Type B pancreatic cell (in vitro differentiated cells): ENCODE results near the gene ITPR2. TPM values are rescaled to one million over a fixed set of nuclear protein-coding genes. Genes with fewer than 3 reads are reported as not detected.
"Not testable (repeated sequence)": the region's sequence is repeated elsewhere in the genome, so short reads cannot be mapped to it uniquely, and the experiment has no call there.

ENCODE experiments used
- DNase-seq: peaks from one replicate; pipeline ENCODE4 v3.0.0; 2021; ENCODE audit warnings: mixed read lengths; ENCODE audit not compliant: unreplicated experiment; ENCODE audit errors: extremely low spot score
- H3K27ac Mint-ChIP-seq: 2 replicates; pipeline ENCODE4 v1.8.0; 2021; ENCODE audit warnings: mild to moderate bottlenecking, mixed read lengths
- H3K27me3 Mint-ChIP-seq: 2 replicates; pipeline ENCODE4 v1.8.0; 2021; ENCODE audit warnings: mixed read lengths
- H3K36me3 Mint-ChIP-seq: 2 replicates; pipeline ENCODE4 v1.8.0; 2021; ENCODE audit warnings: mixed read lengths
- H3K4me1 Mint-ChIP-seq: one replicate; pipeline ENCODE4 v1.8.0; 2021; ENCODE audit warnings: mixed read lengths; ENCODE audit not compliant: unreplicated experiment
- H3K4me3 Mint-ChIP-seq: 2 replicates; pipeline ENCODE4 v1.8.0; 2021; ENCODE audit warnings: mild to moderate bottlenecking, mixed read lengths
- H3K9me3 Mint-ChIP-seq: 2 replicates; pipeline ENCODE4 v1.8.0; 2021; ENCODE audit warnings: mixed read lengths
- total RNA-seq: library from RNA; stranded (reverse); gene quantifications from 2 replicates; pipeline ENCODE4 v1.2.1, GENCODE V29; 2021; ENCODE audit warnings: low replicate concordance
- TF ChIP-seq, protein P1 (sequence below): fragments of 200-600 bp; sonication (generic); conservative IDR thresholded peaks from 2 replicates; pipeline ENCODE4 v1.5.0; 2021; ENCODE audit warnings: antibody characterized with exemption, mild to moderate bottlenecking

The ITPR2 gene
- total RNA-seq, 1 donor from 2014 or later, result 33.7 TPM

DNA sequence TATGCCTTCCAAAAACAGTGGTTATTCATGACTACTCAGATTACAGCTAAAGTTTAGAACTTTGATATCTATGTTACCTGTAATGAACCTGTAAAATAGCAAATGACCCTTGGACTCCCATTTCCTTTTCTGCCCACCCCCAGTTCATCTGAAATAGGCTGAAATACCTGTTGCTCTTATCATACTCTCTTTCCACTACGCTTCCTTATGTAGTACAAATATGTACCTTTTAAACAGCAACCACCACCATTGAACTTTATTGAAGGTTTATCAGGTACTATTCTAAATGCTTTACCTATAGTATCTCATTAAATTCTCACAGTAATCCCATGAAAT, 398.0 kb downstream of the ITPR2 start:
- Mint-ChIP-seq H3K4me3 (no peak overlapping the region), H3K27ac (no peak overlapping the region), H3K9me3 (no peaks in the 10 kb centered on the region), H3K27me3 (no peaks in the 10 kb centered on the region), H3K36me3 (peaks cover 19% of the 10 kb centered on the region), H3K4me1 (no peaks in the 10 kb centered on the region)
- no peak for DNase-seq
- TF ChIP-seq, protein P1, sequence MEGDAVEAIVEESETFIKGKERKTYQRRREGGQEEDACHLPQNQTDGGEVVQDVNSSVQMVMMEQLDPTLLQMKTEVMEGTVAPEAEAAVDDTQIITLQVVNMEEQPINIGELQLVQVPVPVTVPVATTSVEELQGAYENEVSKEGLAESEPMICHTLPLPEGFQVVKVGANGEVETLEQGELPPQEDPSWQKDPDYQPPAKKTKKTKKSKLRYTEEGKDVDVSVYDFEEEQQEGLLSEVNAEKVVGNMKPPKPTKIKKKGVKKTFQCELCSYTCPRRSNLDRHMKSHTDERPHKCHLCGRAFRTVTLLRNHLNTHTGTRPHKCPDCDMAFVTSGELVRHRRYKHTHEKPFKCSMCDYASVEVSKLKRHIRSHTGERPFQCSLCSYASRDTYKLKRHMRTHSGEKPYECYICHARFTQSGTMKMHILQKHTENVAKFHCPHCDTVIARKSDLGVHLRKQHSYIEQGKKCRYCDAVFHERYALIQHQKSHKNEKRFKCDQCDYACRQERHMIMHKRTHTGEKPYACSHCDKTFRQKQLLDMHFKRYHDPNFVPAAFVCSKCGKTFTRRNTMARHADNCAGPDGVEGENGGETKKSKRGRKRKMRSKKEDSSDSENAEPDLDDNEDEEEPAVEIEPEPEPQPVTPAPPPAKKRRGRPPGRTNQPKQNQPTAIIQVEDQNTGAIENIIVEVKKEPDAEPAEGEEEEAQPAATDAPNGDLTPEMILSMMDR, result no peak

DNA sequence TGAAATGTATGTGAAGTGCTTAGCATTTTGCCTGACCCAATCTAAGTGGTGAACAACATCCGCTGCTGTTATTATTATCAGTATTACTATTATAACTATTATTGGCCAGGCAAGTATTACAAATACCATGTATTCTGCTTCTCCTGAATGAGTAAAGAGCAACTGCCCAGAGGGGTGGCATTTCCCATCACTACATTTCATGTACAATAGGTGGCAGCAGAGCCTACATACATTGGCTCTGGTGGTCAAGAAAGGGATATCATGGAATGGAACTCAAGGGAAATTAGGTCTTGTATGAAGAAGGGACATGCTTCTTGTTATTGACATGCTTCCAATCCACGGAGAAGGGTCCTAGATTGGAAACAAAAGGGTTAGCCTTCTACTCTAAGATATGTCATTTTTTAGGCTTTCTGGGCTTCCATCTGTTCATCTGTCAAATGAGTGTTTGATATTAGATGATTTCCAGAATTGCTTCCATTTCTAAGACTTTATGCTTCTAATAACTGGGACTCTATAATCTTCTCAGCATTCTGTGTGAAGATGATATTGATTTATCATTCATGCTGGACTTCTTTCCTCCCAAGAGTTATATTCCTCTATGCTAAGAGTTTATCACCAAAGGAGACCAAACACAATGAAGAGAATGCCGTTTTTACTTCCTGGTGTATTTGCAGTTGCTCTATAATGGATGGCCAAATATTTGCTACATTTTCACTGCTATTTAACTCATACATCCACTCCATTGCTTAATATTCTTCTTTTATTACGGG, 398.5 kb downstream of the ITPR2 start:
- no peaks in the 10 kb centered on the region for H3K27me3 Mint-ChIP-seq
- H3K9me3 Mint-ChIP-seq, result no peaks in the 10 kb centered on the region
- DNase-seq, result no peak
- H3K4me1 Mint-ChIP-seq, result no peaks in the 10 kb centered on the region
- no peak overlapping the region for H3K4me3 Mint-ChIP-seq
- H3K36me3 Mint-ChIP-seq, result peaks cover 16% of the 10 kb centered on the region
- no peak overlapping the region for H3K27ac Mint-ChIP-seq
- TF ChIP-seq, protein P1, result peak; percentile 88

DNA sequence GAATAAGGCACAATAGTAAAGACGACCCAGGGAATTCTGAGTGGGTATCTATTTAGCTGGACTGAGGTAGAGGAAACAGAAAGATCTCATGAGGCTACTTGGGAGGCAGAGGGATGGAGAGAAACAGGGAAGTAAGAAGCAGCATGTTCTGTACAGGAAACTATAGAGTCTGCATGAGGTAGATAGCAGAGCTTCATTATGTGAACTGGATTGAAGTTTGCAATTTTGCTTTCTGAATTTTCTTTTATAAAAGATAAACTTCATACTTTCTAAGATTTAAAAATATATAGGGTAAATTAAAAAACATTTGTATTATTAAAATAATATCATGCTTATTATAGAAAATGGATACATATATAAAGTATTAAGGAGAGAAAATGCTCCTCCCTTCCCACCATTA, 399.3 kb downstream of the ITPR2 start:
- H3K4me3 Mint-ChIP-seq, H3K27ac Mint-ChIP-seq, H3K9me3 Mint-ChIP-seq, H3K27me3 Mint-ChIP-seq, DNase-seq, H3K4me1 Mint-ChIP-seq: not testable (repeated sequence)
- peaks cover 16% of the 10 kb centered on the region for H3K36me3 Mint-ChIP-seq

DNA sequence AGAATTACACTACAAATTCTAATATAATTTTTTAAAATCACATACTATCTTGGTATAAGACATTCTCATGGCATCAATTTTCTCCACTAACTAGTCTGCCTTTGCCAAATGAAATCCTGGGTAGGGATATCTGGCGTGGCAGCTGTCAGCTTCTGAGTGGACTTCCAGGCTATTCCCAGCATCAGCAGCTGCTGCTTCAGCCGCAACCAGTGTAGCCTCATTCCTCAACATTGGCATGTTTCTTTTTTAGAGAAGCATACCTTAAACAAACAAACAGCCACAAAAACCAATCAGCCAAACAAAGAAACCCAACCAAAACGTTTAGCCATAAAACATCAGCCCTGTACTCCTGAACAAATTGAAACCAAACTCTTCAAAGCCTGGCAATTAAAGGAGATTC, 401.8 kb downstream of the ITPR2 start:
- DNase-seq, result no peak
- TF ChIP-seq, protein P1, result no peak
- Mint-ChIP-seq H3K4me1 (no peaks in the 10 kb centered on the region), H3K27me3 (no peaks in the 10 kb centered on the region), H3K9me3 (no peaks in the 10 kb centered on the region), H3K4me3 (no peak overlapping the region), H3K36me3 (peaks cover 24% of the 10 kb centered on the region), H3K27ac (no peak overlapping the region)

DNA sequence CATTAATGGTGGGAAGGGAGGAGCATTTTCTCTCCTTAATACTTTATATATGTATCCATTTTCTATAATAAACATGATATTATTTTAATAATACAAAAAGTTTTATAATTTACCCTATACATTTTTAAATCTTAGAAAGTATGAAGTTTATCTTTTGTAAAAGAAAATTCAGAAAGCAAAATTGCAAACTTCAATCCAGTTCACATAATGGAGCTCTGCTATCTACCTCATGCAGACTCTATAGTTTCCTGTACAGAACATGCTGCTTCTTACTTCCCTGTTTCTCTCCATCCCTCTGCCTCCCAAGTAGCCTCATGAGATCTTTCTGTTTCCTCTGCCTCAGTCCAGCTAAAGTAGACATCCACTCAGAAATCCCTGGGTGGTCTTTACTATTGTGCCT, 402.4 kb downstream of the ITPR2 start:
- peaks cover 29% of the 10 kb centered on the region for H3K36me3 Mint-ChIP-seq
- H3K4me1 Mint-ChIP-seq, DNase-seq, H3K27me3 Mint-ChIP-seq, H3K27ac Mint-ChIP-seq, H3K9me3 Mint-ChIP-seq, H3K4me3 Mint-ChIP-seq: not testable (repeated sequence)

DNA sequence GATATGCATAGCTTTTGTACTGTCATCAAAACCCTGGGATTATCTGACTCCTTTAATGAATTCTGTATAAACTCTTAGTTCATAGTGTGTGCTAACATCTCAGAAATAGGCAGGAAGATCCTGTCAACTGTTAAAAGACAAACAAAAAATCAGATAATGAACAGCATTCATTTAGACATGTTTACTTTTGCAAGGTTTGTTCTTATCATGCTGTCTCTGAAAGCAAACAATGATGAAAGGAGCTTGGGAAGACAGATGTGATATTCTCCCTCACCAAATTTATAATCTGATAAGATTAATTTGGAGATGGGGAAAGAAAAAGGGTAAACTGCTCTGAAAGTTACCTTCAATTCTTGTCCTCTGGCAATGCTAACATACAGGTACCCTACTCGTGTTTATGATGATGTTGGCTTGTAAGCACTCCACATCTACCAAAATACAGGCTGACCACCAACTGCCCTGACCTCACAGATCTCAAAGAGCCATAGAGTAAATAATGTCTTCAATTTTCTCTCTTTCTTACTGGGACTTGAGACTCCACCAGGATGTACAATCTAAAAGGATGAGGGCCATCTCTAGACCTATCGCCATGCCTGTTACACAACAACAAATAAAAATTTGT, 403.8 kb downstream of the ITPR2 start:
- Mint-ChIP-seq H3K9me3 (peaks cover 4% of the 10 kb centered on the region), H3K27ac (no peak overlapping the region), H3K4me1 (no peaks in the 10 kb centered on the region), H3K4me3 (no peak overlapping the region), H3K36me3 (peaks cover 30% of the 10 kb centered on the region), H3K27me3 (no peaks in the 10 kb centered on the region)
- no peak for DNase-seq
- TF ChIP-seq, protein P1, result no peak
